SK-N-SH (cell line): ENCODE results near the gene FAM107A. TPM values are rescaled to one million over a fixed set of nuclear protein-coding genes. Genes with fewer than 3 reads are reported as not detected.

Source experiments
- CTCF ChIA-PET: fragments of 300-600, 350-600 bp; formaldehyde crosslinking; extraction: SDS; loops from one replicate; lab custom pipeline; 2021; lab: Yijun Ruan, JAX
- POLR2A ChIA-PET: fragments of 350-600 bp; sonication (Branson Sonifier 250); formaldehyde crosslinking; extraction: SDS; loops from one replicate; lab custom pipeline; 2020; ENCODE audit warnings: antibody characterized with exemption, inconsistent platforms; lab: Yijun Ruan, JAX
- DNase-seq: peaks from one replicate; pipeline ENCODE4 v3.0.0; 2012
- H2AFZ ChIP-seq: fragments of 200-600 bp; sonication (generic); 2 replicates; pipeline ENCODE4 v1.8.1; 2016; ENCODE audit warnings: antibody characterized with exemption, mild to moderate bottlenecking, low read depth
- H3F3A ChIP-seq: fragments of 200-600 bp; sonication (generic); replicated peaks from 2 replicates; pipeline ENCODE3; 2016; ENCODE audit warnings: antibody characterized with exemption, mild to moderate bottlenecking; ENCODE audit not compliant: insufficient read depth
- H3K27ac ChIP-seq, 2 experiments: fragments of 200-500 bp in 1 of 2; fragments of 200-600 bp in 1 of 2; sonication (Bioruptor generic) in 1 of 2; sonication (generic), shearing (Covaris generic) in 1 of 2; 2 replicates each; pipeline versions ENCODE4 v1.5.1 to v1.6.1; 2014 to 2016; ENCODE audit warnings: low read depth in 2 of 2, inconsistent platforms in 1 of 2, low read length in 1 of 2, mild to moderate bottlenecking in 1 of 2, mixed read lengths in 1 of 2
- H3K27me3 ChIP-seq: fragments of 200-600 bp; sonication (generic), shearing (Covaris generic); 2 replicates; pipeline ENCODE4 v1.6.1; 2016; ENCODE audit warnings: mixed run types; ENCODE audit not compliant: insufficient read depth
- H3K36me3 ChIP-seq, 2 experiments: fragments of 200-500 bp in 1 of 2; fragments of 200-600 bp in 1 of 2; sonication (Bioruptor generic) in 1 of 2; sonication (generic) in 1 of 2; replicated peaks in 1 of 2; 2 replicates each; pipeline versions ENCODE3 to v1.5.1; 2014 to 2016; ENCODE audit warnings: low read length in 1 of 2, mild to moderate bottlenecking in 1 of 2; ENCODE audit not compliant: insufficient read depth in 2 of 2, control insufficient read depth in 1 of 2
- H3K4me1 ChIP-seq, 2 experiments: fragments of 200-500 bp in 1 of 2; fragments of 200-600 bp in 1 of 2; sonication (Bioruptor generic) in 1 of 2; sonication (generic), shearing (Covaris generic) in 1 of 2; 2 replicates each; pipeline versions ENCODE4 v1.5.1 to v1.6.1; 2014 to 2016; ENCODE audit warnings: low read depth in 1 of 2, low read length in 1 of 2, mixed run types in 1 of 2; ENCODE audit not compliant: insufficient read depth in 2 of 2, control insufficient read depth in 1 of 2
- H3K4me2 ChIP-seq: fragments of 200-600 bp; sonication (generic), shearing (Covaris generic); 2 replicates; pipeline ENCODE4 v1.6.1; 2017; ENCODE audit warnings: mixed run types
- H3K4me3 ChIP-seq, 2 experiments: fragments of 200-500 bp in 1 of 2; fragments of 200-600 bp in 1 of 2; sonication (Bioruptor generic) in 1 of 2; sonication (generic), shearing (Covaris generic) in 1 of 2; 2 replicates each; pipeline versions ENCODE4 v1.5.1 to v1.8.1; 2014 to 2016; ENCODE audit warnings: low read depth in 2 of 2, inconsistent platforms in 1 of 2, low read length in 1 of 2, mild to moderate bottlenecking in 1 of 2, mixed read lengths in 1 of 2, moderate library complexity in 1 of 2
- H3K79me2 ChIP-seq: fragments of 200-600 bp; sonication (generic); 2 replicates; pipeline ENCODE4 v1.8.1; 2017; ENCODE audit warnings: mild to moderate bottlenecking; ENCODE audit not compliant: insufficient read depth
- H3K9ac ChIP-seq: fragments of 200-600 bp; sonication (generic); 2 replicates; pipeline ENCODE4 v1.6.1; 2017; ENCODE audit warnings: mixed run types
- H3K9me2 ChIP-seq: fragments of 200-600 bp; sonication (generic); 2 replicates; pipeline ENCODE4 v1.6.1; 2017; ENCODE audit warnings: mixed run types
- H3K9me3 ChIP-seq: fragments of 200-600 bp; sonication (generic); 2 replicates; pipeline ENCODE4 v1.6.1; 2017; ENCODE audit warnings: mixed run types, mild to moderate bottlenecking, moderate library complexity
- H4K20me1 ChIP-seq: fragments of 200-600 bp; sonication (generic); 2 replicates; pipeline ENCODE4 v1.6.1; 2017; ENCODE audit warnings: mild to moderate bottlenecking, mixed run types; ENCODE audit not compliant: insufficient read depth
- CHD2 ChIP-seq: fragments of 150-350 bp; IDR thresholded peaks from 2 replicates; pipeline ENCODE4 v1.6.1; 2018; ENCODE audit warnings: low read length; ENCODE audit not compliant: partially characterized antibody
- CTCF ChIP-seq: fragments of 200-600 bp; sonication (generic); IDR thresholded peaks from 2 replicates; pipeline ENCODE4 v1.6.1; 2017; ENCODE audit warnings: antibody characterized with exemption, mild to moderate bottlenecking, moderate library complexity
- EZH2phosphoT487 ChIP-seq: fragments of 200-600 bp; sonication (generic); IDR thresholded peaks from 2 replicates; pipeline ENCODE4 v1.6.1; 2017; ENCODE audit warnings: low read depth, mixed run types, mild to moderate bottlenecking, antibody characterized with exemption, moderate library complexity, borderline replicate concordance
- FOSL2 ChIP-seq: IDR thresholded peaks from 2 replicates; pipeline ENCODE4 v1.4.0; 2012; ENCODE audit warnings: low read depth, mild to moderate bottlenecking, moderate library complexity, borderline replicate concordance
- GATA2 ChIP-seq: sonication (generic); formaldehyde crosslinking; IDR thresholded peaks from 2 replicates; pipeline ENCODE4 v1.5.0; 2020; ENCODE audit warnings: mild to moderate bottlenecking, missing genetic modification reagents
- IRF3 ChIP-seq: fragments of 150-350 bp; IDR thresholded peaks from 2 replicates; pipeline ENCODE4 v1.6.1; 2016; ENCODE audit warnings: mild to moderate bottlenecking, low read depth, low read length
- MAX ChIP-seq: IDR thresholded peaks from 2 replicates; pipeline ENCODE4 v1.4.0; 2012; ENCODE audit warnings: low read depth
- MEF2A ChIP-seq: IDR thresholded peaks from 2 replicates; pipeline ENCODE4 v1.4.0; 2012; ENCODE audit warnings: low read depth, borderline replicate concordance
- MXI1 ChIP-seq: IDR thresholded peaks from 2 replicates; pipeline ENCODE4 v1.6.1; 2012; ENCODE audit warnings: mild to moderate bottlenecking, low read depth, low read length, improper control_type of control experiment
- NFIC ChIP-seq: IDR thresholded peaks from 2 replicates; pipeline ENCODE4 v1.4.0; 2012; ENCODE audit warnings: borderline replicate concordance
- NRF1 ChIP-seq: IDR thresholded peaks from 2 replicates; pipeline ENCODE4 v1.6.1; 2012; ENCODE audit warnings: low read depth, mild to moderate bottlenecking, low read length
- POLR2AphosphoS5 ChIP-seq: IDR thresholded peaks from 2 replicates; pipeline ENCODE4 v1.6.1; 2012; ENCODE audit warnings: low read depth, low read length
- RAD21 ChIP-seq: IDR thresholded peaks from 2 replicates; pipeline ENCODE4 v1.6.1; 2012; ENCODE audit warnings: mild to moderate bottlenecking, low read length
- REST ChIP-seq: IDR thresholded peaks from 2 replicates; pipeline ENCODE4 v1.6.1; 2012; ENCODE audit warnings: mild to moderate bottlenecking, low read depth, low read length, moderate library complexity
- RFX5 ChIP-seq: IDR thresholded peaks from 2 replicates; pipeline ENCODE4 v1.6.1; 2012; ENCODE audit warnings: mild to moderate bottlenecking, improper control_type of control experiment, low read length
- SIN3A ChIP-seq: IDR thresholded peaks from 2 replicates; pipeline ENCODE4 v1.6.1; 2012; ENCODE audit warnings: low read depth, mild to moderate bottlenecking, low read length, moderate library complexity, borderline replicate concordance
- TEAD4 ChIP-seq: IDR thresholded peaks from 2 replicates; pipeline ENCODE4 v1.4.0; 2012; ENCODE audit warnings: mild to moderate bottlenecking, borderline replicate concordance; ENCODE audit not compliant: insufficient read depth
- USF2 ChIP-seq: fragments of 150-350 bp; IDR thresholded peaks from 2 replicates; pipeline ENCODE4 v1.6.1; 2017; ENCODE audit warnings: antibody characterized with exemption, low read length, low read depth, borderline replicate concordance
- YY1 ChIP-seq: IDR thresholded peaks from 2 replicates; pipeline ENCODE4 v1.4.0; 2012; ENCODE audit warnings: low read depth, mild to moderate bottlenecking
- WGBS: methylation state at CpG from one replicate; pipeline ENCODE4 v1.1.6; 2017; ENCODE audit warnings: low lambda C conversion rate; 5-methylcytosine and 5-hydroxymethylcytosine counted together
- polyA plus RNA-seq, 3 experiments: library from polyadenylated mRNA; depleted of rRNA; stranded (reverse); fragments of >200 nt; gene quantifications; 2 replicates each; pipeline ENCODE4 v1.2.3, GENCODE V29; 2012

The FAM107A gene
- polyA plus RNA-seq, 1 of the 3 experiments (the other 2 are of a cell fraction): 0.02 TPM

- no peak overlapping the region for H3K27ac ChIP-seq
- no peak overlapping the region for H3K9ac ChIP-seq
- H3K9me2 ChIP-seq: no peaks in the 10 kb centered on the region
- no peaks in the 10 kb centered on the region for H3K79me2 ChIP-seq
- H3K4me3 ChIP-seq: no peak overlapping the region
- no peaks in the 10 kb centered on the region for H4K20me1 ChIP-seq
- H3K4me1 ChIP-seq: no peaks in the 10 kb centered on the region
- H2AFZ ChIP-seq: no peak overlapping the region
- H3K9me3 ChIP-seq: no peaks in the 10 kb centered on the region
- no peak for DNase-seq
- ChIA-PET CTCF (interaction anchor here (1.3 to 1.4 kb wide), 2 partner anchors 10 to 19 kb away, joined by 3 to 5 read pairs; no protein-coding TSS in a partner anchor), POLR2A (no interaction called here)
- TF ChIP-seq RAD21 (no peak), CHD2 (no peak), SIN3A (no peak), TEAD4 (no peak), POLR2AphosphoS5 (no peak), IRF3 (no peak), GATA2 (no peak), RFX5 (no peak), YY1 (no peak), NRF1 (no peak), REST (no peak), CTCF (no peak), EZH2phosphoT487 (no peak), FOSL2 (no peak), MEF2A (no peak), USF2 (no peak), MXI1 (no peak), MAX (no peak), NFIC (no peak)
- H3K4me2 ChIP-seq: no peak overlapping the region
- H3F3A ChIP-seq: no peaks in the 10 kb centered on the region
- WGBS: 46% methylated on average over 4 of the region's 4 CpGs
- no peaks in the 10 kb centered on the region for H3K36me3 ChIP-seq
- peaks cover 10% of the 10 kb centered on the region; the same call in 1 of the 2 replicates for H3K27me3 ChIP-seq
Observed at GRCh38 chr3:58607816-58608215, 30.6 kb upstream of the FAM107A start.
